ENCODE results near the gene CSPG5. TPM values are rescaled to one million over a fixed set of nuclear protein-coding genes. Genes with fewer than 3 reads are reported as not detected.
A peak's percentile ranks its signal among the peaks of the same experiment; 100 is the strongest.

The CSPG5 gene
- polyA plus RNA-seq, 4 donors, result 0.37 to 0.64 TPM; not detected in 2

GRCh38 chr3:47525617-47526016 is 53.0 kb downstream of the CSPG5 start:
- peaks cover 0 to 5% (median 0%) of the 10 kb centered on the region in 3 donors for H3K4me1 ChIP-seq (ENCODE audit: control insufficient read depth in 3 of 3, insufficient read depth in 2 of 3, low read depth in 1 of 3, low read length in 2 of 3)
- DNase-seq (no peak), FAIRE-seq (no peak)
- H3K36me3 ChIP-seq (ENCODE audit: control insufficient read depth in 3 of 3, insufficient read depth in 2 of 3, low read depth in 1 of 3, low read length in 3 of 3), result no peaks in the 10 kb centered on the region
- H3K4me3 ChIP-seq (ENCODE audit: low read depth in 1 of 3, low read length in 3 of 3), result no peak overlapping the region
- WGBS, 3 donors, result 87 to 94% (median 90%) methylated on average over 4 of the region's 4 CpGs
- no peak overlapping the region for H3K27ac ChIP-seq (ENCODE audit: low read depth in 1 of 3, low read length in 2 of 3)
- H3K9me3 ChIP-seq (ENCODE audit: control insufficient read depth in 2 of 2, insufficient read depth in 1 of 2, low read depth in 1 of 2, low read length in 1 of 2), result peaks cover 0 to 13% of the 10 kb centered on the region in 2 donors
- peaks cover 0 to 2% (median 0%) of the 10 kb centered on the region in 3 donors for H3K27me3 ChIP-seq (ENCODE audit: control insufficient read depth in 3 of 3, insufficient read depth in 3 of 3, low read length in 3 of 3)

GRCh38 chr3:47523310-47524073 is 55.2 kb downstream of the CSPG5 start:
- H3K27me3 ChIP-seq (ENCODE audit: control insufficient read depth in 3 of 3, insufficient read depth in 3 of 3, low read length in 3 of 3), result peaks cover 0 to 2% (median 0%) of the 10 kb centered on the region in 3 donors
- DNase-seq (no peak), FAIRE-seq (no peak)
- WGBS, 3 donors, result 55 to 68% (median 59%) methylated on average over 4 of the region's 4 CpGs
- H3K27ac ChIP-seq (ENCODE audit: low read depth in 1 of 3, low read length in 2 of 3), result no peak overlapping the region
- peaks cover 0 to 5% (median 0%) of the 10 kb centered on the region in 3 donors for H3K4me1 ChIP-seq (ENCODE audit: control insufficient read depth in 3 of 3, insufficient read depth in 2 of 3, low read depth in 1 of 3, low read length in 2 of 3)
- no peak overlapping the region for H3K4me3 ChIP-seq (ENCODE audit: low read depth in 1 of 3, low read length in 3 of 3)
- H3K36me3 ChIP-seq (ENCODE audit: control insufficient read depth in 3 of 3, insufficient read depth in 2 of 3, low read depth in 1 of 3, low read length in 3 of 3), result no peaks in the 10 kb centered on the region
- peaks cover 0 to 7% of the 10 kb centered on the region in 2 donors for H3K9me3 ChIP-seq (ENCODE audit: control insufficient read depth in 2 of 2, insufficient read depth in 1 of 2, low read depth in 1 of 2, low read length in 1 of 2)

GRCh38 chr3:47522082-47522987 is 56.3 kb downstream of the CSPG5 start:
- FAIRE-seq (no peak), DNase-seq (peak; percentile 87 to 90)
- no peak overlapping the region for H3K27ac ChIP-seq (ENCODE audit: low read depth in 1 of 3, low read length in 2 of 3)
- peaks cover 0 to 5% (median 0%) of the 10 kb centered on the region in 3 donors for H3K4me1 ChIP-seq (ENCODE audit: control insufficient read depth in 3 of 3, insufficient read depth in 2 of 3, low read depth in 1 of 3, low read length in 2 of 3)
- H3K4me3 ChIP-seq (ENCODE audit: low read depth in 1 of 3, low read length in 3 of 3), result no peak overlapping the region
- 36 to 39% (median 36%) methylated on average over 15 of the region's 15 CpGs for WGBS, 3 donors
- H3K36me3 ChIP-seq (ENCODE audit: control insufficient read depth in 3 of 3, insufficient read depth in 2 of 3, low read depth in 1 of 3, low read length in 3 of 3), result no peaks in the 10 kb centered on the region
- peaks cover 0 to 2% (median 0%) of the 10 kb centered on the region in 3 donors for H3K27me3 ChIP-seq (ENCODE audit: control insufficient read depth in 3 of 3, insufficient read depth in 3 of 3, low read length in 3 of 3)
- peaks cover 0 to under 1% of the 10 kb centered on the region in 2 donors for H3K9me3 ChIP-seq (ENCODE audit: control insufficient read depth in 2 of 2, insufficient read depth in 1 of 2, low read depth in 1 of 2, low read length in 1 of 2)

GRCh38 chr3:47520756-47521155 is 57.9 kb downstream of the CSPG5 start:
- Histone ChIP-seq H3K27ac (ENCODE audit: low read depth in 1 of 3, low read length in 2 of 3) (no peak overlapping the region), H3K27me3 (ENCODE audit: control insufficient read depth in 3 of 3, insufficient read depth in 3 of 3, low read length in 3 of 3) (peaks cover 0 to 2% (median 0%) of the 10 kb centered on the region in 3 donors), H3K9me3 (ENCODE audit: control insufficient read depth in 2 of 2, insufficient read depth in 1 of 2, low read depth in 1 of 2, low read length in 1 of 2) (no peaks in the 10 kb centered on the region), H3K36me3 (ENCODE audit: control insufficient read depth in 3 of 3, insufficient read depth in 2 of 3, low read depth in 1 of 3, low read length in 3 of 3) (no peaks in the 10 kb centered on the region), H3K4me3 (ENCODE audit: low read depth in 1 of 3, low read length in 3 of 3) (no peak overlapping the region), H3K4me1 (ENCODE audit: control insufficient read depth in 3 of 3, insufficient read depth in 2 of 3, low read depth in 1 of 3, low read length in 2 of 3) (peaks cover 0 to 5% (median 0%) of the 10 kb centered on the region in 3 donors)
- DNase-seq (no peak), FAIRE-seq (no peak)

- H3K4me1 ChIP-seq (ENCODE audit: control insufficient read depth in 3 of 3, insufficient read depth in 2 of 3, low read depth in 1 of 3, low read length in 2 of 3), result peaks cover 0 to 5% (median 0%) of the 10 kb centered on the region in 3 donors
- no peak overlapping the region for H3K4me3 ChIP-seq (ENCODE audit: low read depth in 1 of 3, low read length in 3 of 3)
- peaks cover 0 to 2% (median 0%) of the 10 kb centered on the region in 3 donors for H3K27me3 ChIP-seq (ENCODE audit: control insufficient read depth in 3 of 3, insufficient read depth in 3 of 3, low read length in 3 of 3)
- H3K9me3 ChIP-seq (ENCODE audit: control insufficient read depth in 2 of 2, insufficient read depth in 1 of 2, low read depth in 1 of 2, low read length in 1 of 2), result no peaks in the 10 kb centered on the region
- FAIRE-seq (no peak), DNase-seq (no peak)
- no peak overlapping the region for H3K27ac ChIP-seq (ENCODE audit: low read depth in 1 of 3, low read length in 2 of 3)
- 89 to 98% (median 92%) methylated on average over 2 of the region's 2 CpGs for WGBS, 3 donors
- H3K36me3 ChIP-seq (ENCODE audit: control insufficient read depth in 3 of 3, insufficient read depth in 2 of 3, low read depth in 1 of 3, low read length in 3 of 3), result no peaks in the 10 kb centered on the region
These were observed 60.7 kb downstream of the CSPG5 start for GRCh38 chr3:47517937-47518336.

- 69 to 84% (median 78%) methylated on average over 5 of the region's 5 CpGs for WGBS, 3 donors
- peaks cover 0 to 3% (median 2%) of the 10 kb centered on the region in 3 donors for H3K4me1 ChIP-seq (ENCODE audit: control insufficient read depth in 3 of 3, insufficient read depth in 2 of 3, low read depth in 1 of 3, low read length in 2 of 3)
- FAIRE-seq, result no peak
These were observed 62.8 kb downstream of the CSPG5 start for GRCh38 chr3:47515864-47516319.

GRCh38 chr3:47515100-47515499 is 63.6 kb downstream of the CSPG5 start:
- FAIRE-seq, result no peak
- no peak for DNase-seq
- Histone ChIP-seq H3K36me3 (ENCODE audit: control insufficient read depth in 3 of 3, insufficient read depth in 2 of 3, low read depth in 1 of 3, low read length in 3 of 3) (peaks cover 0 to 5% (median 0%) of the 10 kb centered on the region in 3 donors), H3K27me3 (ENCODE audit: control insufficient read depth in 3 of 3, insufficient read depth in 3 of 3, low read length in 3 of 3) (no peaks in the 10 kb centered on the region), H3K4me1 (ENCODE audit: control insufficient read depth in 3 of 3, insufficient read depth in 2 of 3, low read depth in 1 of 3, low read length in 2 of 3) (peaks cover 0 to 3% (median 2%) of the 10 kb centered on the region in 3 donors), H3K27ac (ENCODE audit: low read depth in 1 of 3, low read length in 2 of 3) (no peak overlapping the region), H3K9me3 (ENCODE audit: control insufficient read depth in 2 of 2, insufficient read depth in 1 of 2, low read depth in 1 of 2, low read length in 1 of 2) (no peaks in the 10 kb centered on the region), H3K4me3 (ENCODE audit: low read depth in 1 of 3, low read length in 3 of 3) (no peak overlapping the region)
- WGBS, 3 donors, result 59 to 75% (median 67%) methylated on average over 5 of the region's 5 CpGs

More at GRCh38 chr3:47515864-47516319, 62.8 kb downstream of the CSPG5 start:
- H3K27me3 ChIP-seq (ENCODE audit: control insufficient read depth in 3 of 3, insufficient read depth in 3 of 3, low read length in 3 of 3), result no peaks in the 10 kb centered on the region
- H3K36me3 ChIP-seq (ENCODE audit: control insufficient read depth in 3 of 3, insufficient read depth in 2 of 3, low read depth in 1 of 3, low read length in 3 of 3), result no peaks in the 10 kb centered on the region
- H3K27ac ChIP-seq (ENCODE audit: low read depth in 1 of 3, low read length in 2 of 3), result no peak overlapping the region
- DNase-seq, result no peak
- H3K9me3 ChIP-seq (ENCODE audit: control insufficient read depth in 2 of 2, insufficient read depth in 1 of 2, low read depth in 1 of 2, low read length in 1 of 2), result no peaks in the 10 kb centered on the region
- no peak overlapping the region for H3K4me3 ChIP-seq (ENCODE audit: low read depth in 1 of 3, low read length in 3 of 3)
